GM10847 (cell line): ENCODE data around the gene PDE8B.

Experiments
- POLR2A ChIP-seq: IDR thresholded peaks from 2 replicates; pipeline ENCODE4 v1.6.1; 2011; ENCODE audit not compliant: insufficient read length; ENCODE audit errors: extremely low read depth

The PDE8B gene

GRCh38 chr5:77285251-77285841 lies 74.9 kb downstream of the PDE8B start:
- TF ChIP-seq POLR2A, result no peak

- no peak for TF ChIP-seq POLR2A
Measured at GRCh38 chr5:77292026-77292757, 81.7 kb downstream of the PDE8B start.

GRCh38 chr5:77294185-77294584 lies 83.7 kb downstream of the PDE8B start:
- TF ChIP-seq POLR2A, result no peak

GRCh38 chr5:77295863-77296378 lies 85.4 kb downstream of the PDE8B start:
- TF ChIP-seq POLR2A, result no peak

GRCh38 chr5:77298146-77298545 lies 87.7 kb downstream of the PDE8B start:
- TF ChIP-seq POLR2A, result no peak

GRCh38 chr5:77300451-77300850 lies 90.0 kb downstream of the PDE8B start:
- no peak for TF ChIP-seq POLR2A

- TF ChIP-seq POLR2A, result no peak
Measured at GRCh38 chr5:77301447-77301883, 91.0 kb downstream of the PDE8B start.

GRCh38 chr5:77302247-77302646 lies 91.8 kb downstream of the PDE8B start:
- no peak for TF ChIP-seq POLR2A

GRCh38 chr5:77302653-77303052 lies 92.2 kb downstream of the PDE8B start:
- TF ChIP-seq POLR2A, result no peak

GRCh38 chr5:77304388-77304787 lies 93.9 kb downstream of the PDE8B start:
- TF ChIP-seq POLR2A, result no peak

- TF ChIP-seq POLR2A, result no peak
Measured at GRCh38 chr5:77305222-77305846, 94.9 kb downstream of the PDE8B start.

- no peak for TF ChIP-seq POLR2A
Measured at GRCh38 chr5:77305956-77306355, 95.5 kb downstream of the PDE8B start.

GRCh38 chr5:77306531-77306930 lies 96.1 kb downstream of the PDE8B start:
- no peak for TF ChIP-seq POLR2A

- TF ChIP-seq POLR2A, result no peak
Measured at GRCh38 chr5:77308154-77308960, 97.9 kb downstream of the PDE8B start.

- TF ChIP-seq POLR2A, result no peak
Measured at GRCh38 chr5:77309140-77309539, 98.7 kb downstream of the PDE8B start.
